Endothelial cell of umbilical vein (primary cell): Measurements from ENCODE around the gene CMTM8. TPM values are rescaled to one million over a fixed set of nuclear protein-coding genes. Genes with fewer than 3 reads are reported as not detected.

Source experiments
- BruUV-seq: library from RNA; stranded (reverse); fragments of 400-500 nt; replicated peaks from 2 replicates; lab custom pipeline; 2021; lab: Mats Ljungman, UMichigan
- CTCF ChIA-PET: fragments of 300-600, 350-600 bp; sonication (Branson Sonifier 250); formaldehyde crosslinking; loops from one replicate; lab custom pipeline; 2021; ENCODE audit warnings: antibody characterized with exemption, inconsistent platforms; lab: Charles Lee
- POLR2A ChIA-PET: fragments of 300-600, 350-600 bp; sonication (Branson Sonifier 250); formaldehyde crosslinking; loops from one replicate; lab custom pipeline; 2021; ENCODE audit warnings: antibody characterized with exemption, inconsistent platforms; lab: Charles Lee
- DNase-seq: peaks from one replicate; pipeline ENCODE4 v3.0.0-alpha.2; 2011; ENCODE audit warnings: low read depth, low spot score
- FAIRE-seq: peaks from 2 replicates; lab custom pipeline; 2011; peaks lifted over from hg19 to GRCh38; lab: Jason Lieb, UNC
- H2AFZ ChIP-seq: 2 replicates; pipeline ENCODE4 v1.6.0; 2012; ENCODE audit warnings: low read depth, low read length, control low read depth, inconsistent platforms
- H3K27ac ChIP-seq: 2 replicates; pipeline ENCODE4 v1.5.1; 2011; ENCODE audit warnings: low read depth, mild to moderate bottlenecking, control low read depth, low read length, moderate library complexity; ENCODE audit not compliant: insufficient read depth
- H3K27me3 ChIP-seq, 2 experiments: 2 replicates each; pipeline versions ENCODE4 v1.6.0 to v1.6.1; 2011; ENCODE audit warnings: low read length in 2 of 2, mixed read lengths in 1 of 2; ENCODE audit not compliant: control insufficient read depth in 2 of 2, insufficient read depth in 2 of 2
- H3K36me3 ChIP-seq, 2 experiments: 2 replicates in 1 of 2; 3 replicates in 1 of 2; pipeline ENCODE4 v1.5.1; 2011; ENCODE audit warnings: low read length in 2 of 2, mild to moderate bottlenecking in 1 of 2, moderate library complexity in 1 of 2; ENCODE audit not compliant: control insufficient read depth in 2 of 2, insufficient read depth in 2 of 2; ENCODE audit errors: extremely low read depth in 1 of 2
- H3K4me1 ChIP-seq: 3 replicates; pipeline ENCODE4 v1.5.1; 2011; ENCODE audit warnings: mild to moderate bottlenecking, low read length; ENCODE audit not compliant: control insufficient read depth, insufficient read depth; ENCODE audit errors: extremely low read depth
- H3K4me2 ChIP-seq: 2 replicates; pipeline ENCODE4 v1.6.1; 2011; ENCODE audit warnings: low read length, control low read depth, mixed read lengths; ENCODE audit not compliant: insufficient read depth
- H3K4me3 ChIP-seq, 3 experiments: fragments of 200-600 bp in 1 of 3; sonication (generic), shearing (Covaris generic) in 1 of 3; replicated peaks in 1 of 3; 2 replicates each; pipeline ENCODE4 v1.5.1; 2011 to 2016; ENCODE audit warnings: control low read depth in 3 of 3, low read length in 3 of 3, mild to moderate bottlenecking in 2 of 3, inconsistent platforms in 1 of 3, low read depth in 1 of 3, moderate library complexity in 1 of 3; ENCODE audit not compliant: insufficient read depth in 1 of 3
- H3K79me2 ChIP-seq: 2 replicates; pipeline ENCODE4 v1.6.0; 2012; ENCODE audit warnings: low read length, inconsistent platforms; ENCODE audit not compliant: control insufficient read depth, insufficient read depth
- H3K9ac ChIP-seq: replicated peaks from 2 replicates; pipeline ENCODE3; 2011; ENCODE audit warnings: low read length, control low read depth; ENCODE audit not compliant: insufficient read depth; ENCODE audit errors: extremely low read depth
- H3K9me1 ChIP-seq: replicated peaks from 3 replicates; pipeline ENCODE4 v1.6.0; 2011; ENCODE audit warnings: mild to moderate bottlenecking, low read length; ENCODE audit not compliant: control insufficient read depth, insufficient read depth; ENCODE audit errors: extremely low read depth
- H3K9me3 ChIP-seq: replicated peaks from 2 replicates; pipeline ENCODE4 v1.5.1; 2012; ENCODE audit warnings: low read length, inconsistent platforms; ENCODE audit not compliant: control insufficient read depth, insufficient read depth
- H4K20me1 ChIP-seq: replicated peaks from 2 replicates; pipeline ENCODE3; 2011; ENCODE audit warnings: mild to moderate bottlenecking, low read length; ENCODE audit not compliant: control insufficient read depth, insufficient read depth; ENCODE audit errors: extremely low read depth
- EZH2 ChIP-seq: IDR thresholded peaks from 2 replicates; pipeline ENCODE4 v1.6.1; 2012; ENCODE audit warnings: borderline replicate concordance, low read depth, mild to moderate bottlenecking, moderate library complexity, low read length, inconsistent platforms; ENCODE audit not compliant: severe bottlenecking
- FOS ChIP-seq: IDR thresholded peaks from 2 replicates; pipeline ENCODE4 v1.6.1; 2011; ENCODE audit warnings: mild to moderate bottlenecking, low read length, moderate library complexity, borderline replicate concordance; ENCODE audit not compliant: insufficient read depth
- GATA2 ChIP-seq: IDR thresholded peaks from 2 replicates; pipeline ENCODE4 v1.7.0; 2011; ENCODE audit warnings: low read depth, mild to moderate bottlenecking, moderate library complexity, mixed read lengths, low read length; ENCODE audit not compliant: insufficient read length, insufficient read depth
- JUN ChIP-seq: IDR thresholded peaks from 2 replicates; pipeline ENCODE4 v1.6.1; 2011; ENCODE audit warnings: borderline replicate concordance, low read depth; ENCODE audit not compliant: insufficient read length, insufficient read depth
- MYC ChIP-seq: IDR thresholded peaks from one replicate; pipeline ENCODE4 v1.6.1; 2011; ENCODE audit warnings: mild to moderate bottlenecking, low read depth, low read length
- POLR2A ChIP-seq: IDR thresholded peaks from 2 replicates; pipeline ENCODE4 v1.6.1; 2012; ENCODE audit warnings: low read depth, mild to moderate bottlenecking, control low read depth, low read length
- POLR2AphosphoS5 ChIP-seq: IDR thresholded peaks from 2 replicates; pipeline ENCODE4 v1.6.1; 2012; ENCODE audit warnings: low read depth, mild to moderate bottlenecking, control low read depth, low read length, moderate library complexity; ENCODE audit not compliant: insufficient read depth
- dilution Hi-C: fragments of 300-500 bp; cut with MboI; formaldehyde crosslinking; loops from one replicate; pipeline ENCODE4 v1.15.0; 2019; ENCODE audit warnings: low sequenced_read_pairs; ENCODE audit not compliant: extremely low pct_ligation_motif_present
- intact Hi-C: fragments of 100-400 bp; cut with micrococcal nuclease; formaldehyde crosslinking; loops from one replicate; pipeline ENCODE4 v1.10.0; 2022
- polyA plus RNA-seq, 4 experiments: library from polyadenylated mRNA; depleted of rRNA in 3 of 4; stranded (reverse) in 3 of 4; unstranded in 1 of 4; fragments of >200 nt; gene quantifications; 2 replicates each; pipeline versions ENCODE4 v1.2.1 to v1.2.3, GENCODE V29; 2011 to 2012; ENCODE audit warnings: missing spikeins in 1 of 4
- total RNA-seq: library from RNA; stranded (reverse); gene quantifications from 2 replicates; pipeline ENCODE4 v1.2.3, GENCODE V29; 2021
- TF ChIP-seq, protein P1 (sequence below): IDR thresholded peaks from 2 replicates; pipeline ENCODE4 v1.6.1; 2011; ENCODE audit not compliant: insufficient read depth, insufficient read length
- TF ChIP-seq, protein P2 (sequence below), 2 donors: IDR thresholded peaks; 1 replicate in 1 of 2; 2 replicates in 1 of 2; pipeline ENCODE4 v1.5.1; 2011; ENCODE audit warnings: low read length in 2 of 2, mild to moderate bottlenecking in 2 of 2, moderate library complexity in 2 of 2, control low read depth in 1 of 2, inconsistent platforms in 1 of 2, low read depth in 1 of 2; ENCODE audit not compliant: insufficient read depth in 1 of 2; ENCODE audit errors: extremely low read depth in 1 of 2

The CMTM8 gene
- total and polyA plus RNA-seq, 2 donors (not counting 3 experiments of a cell fraction or from before 2014, with no cell fraction given): 7.3 to 11.9 TPM

DNA sequence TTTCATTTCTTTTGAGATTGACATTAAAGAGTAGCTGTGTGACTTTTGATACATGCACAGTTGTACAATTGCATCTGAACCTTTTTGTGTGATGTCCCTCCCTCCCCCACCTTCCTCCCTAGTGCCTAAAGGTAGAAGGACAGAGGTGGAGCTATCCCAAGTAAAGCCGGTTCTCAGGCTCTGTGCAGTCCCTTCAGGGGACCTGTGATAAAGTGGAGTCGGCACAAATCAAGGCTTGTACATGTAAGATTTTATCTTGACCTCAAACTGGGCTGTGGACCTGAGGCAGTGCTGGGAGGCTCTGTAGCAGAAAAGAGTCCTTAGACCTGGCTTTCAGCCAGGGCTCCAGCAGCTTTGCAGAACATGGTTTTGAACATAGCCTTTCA, 97.6 kb downstream of the CMTM8 start:
- H3K9ac ChIP-seq: no peak overlapping the region
- DNase-seq (no peak), FAIRE-seq (no peak)
- dilution Hi-C loops: no loop called here
- no peak overlapping the region for H2AFZ ChIP-seq
- H3K27me3 ChIP-seq: no peaks in the 10 kb centered on the region
- no peak overlapping the region for H3K4me3 ChIP-seq
- no TSS peak for BruUV-seq
- no peaks in the 10 kb centered on the region for H4K20me1 ChIP-seq
- H3K9me1 ChIP-seq: no peaks in the 10 kb centered on the region
- H3K9me3 ChIP-seq: no peaks in the 10 kb centered on the region
- ChIA-PET POLR2A (no interaction called here), CTCF (interaction anchor here (0.9 to 1.2 kb wide), 2 partner anchors 12 to 29 kb away, joined by 3 read pairs; no protein-coding TSS in a partner anchor)
- no peak overlapping the region for H3K4me2 ChIP-seq
- no peaks in the 10 kb centered on the region for H3K36me3 ChIP-seq
- peaks cover 6% of the 10 kb centered on the region for H3K4me1 ChIP-seq
- no peak overlapping the region for H3K27ac ChIP-seq
- intact Hi-C loops: no loop called here
- no peak for TF ChIP-seq POLR2AphosphoS5
- no peak for TF ChIP-seq GATA2
- TF ChIP-seq, protein P1, sequence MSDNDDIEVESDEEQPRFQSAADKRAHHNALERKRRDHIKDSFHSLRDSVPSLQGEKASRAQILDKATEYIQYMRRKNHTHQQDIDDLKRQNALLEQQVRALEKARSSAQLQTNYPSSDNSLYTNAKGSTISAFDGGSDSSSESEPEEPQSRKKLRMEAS: no peak
- no peak for TF ChIP-seq FOS
- no peak for TF ChIP-seq MYC
- no peak for TF ChIP-seq EZH2
- TF ChIP-seq, protein P2, sequence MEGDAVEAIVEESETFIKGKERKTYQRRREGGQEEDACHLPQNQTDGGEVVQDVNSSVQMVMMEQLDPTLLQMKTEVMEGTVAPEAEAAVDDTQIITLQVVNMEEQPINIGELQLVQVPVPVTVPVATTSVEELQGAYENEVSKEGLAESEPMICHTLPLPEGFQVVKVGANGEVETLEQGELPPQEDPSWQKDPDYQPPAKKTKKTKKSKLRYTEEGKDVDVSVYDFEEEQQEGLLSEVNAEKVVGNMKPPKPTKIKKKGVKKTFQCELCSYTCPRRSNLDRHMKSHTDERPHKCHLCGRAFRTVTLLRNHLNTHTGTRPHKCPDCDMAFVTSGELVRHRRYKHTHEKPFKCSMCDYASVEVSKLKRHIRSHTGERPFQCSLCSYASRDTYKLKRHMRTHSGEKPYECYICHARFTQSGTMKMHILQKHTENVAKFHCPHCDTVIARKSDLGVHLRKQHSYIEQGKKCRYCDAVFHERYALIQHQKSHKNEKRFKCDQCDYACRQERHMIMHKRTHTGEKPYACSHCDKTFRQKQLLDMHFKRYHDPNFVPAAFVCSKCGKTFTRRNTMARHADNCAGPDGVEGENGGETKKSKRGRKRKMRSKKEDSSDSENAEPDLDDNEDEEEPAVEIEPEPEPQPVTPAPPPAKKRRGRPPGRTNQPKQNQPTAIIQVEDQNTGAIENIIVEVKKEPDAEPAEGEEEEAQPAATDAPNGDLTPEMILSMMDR (IDR thresholded peaks at IDR 0.05; ENCODE audit: extremely low read depth in 1 of 2, insufficient read depth in 1 of 2, low read depth in 1 of 2, low read length in 2 of 2): no peak
- TF ChIP-seq POLR2A: no peak
- no peak for TF ChIP-seq JUN
- H3K79me2 ChIP-seq: no peaks in the 10 kb centered on the region
